ENCODE measurements around the gene SYT7. TPM values are rescaled to one million over a fixed set of nuclear protein-coding genes. Genes with fewer than 3 reads are reported as not detected.

Gene SYT7
- total and polyA plus RNA-seq, 10 of the 15 experiments (the other 5 are each of a cell fraction or from before 2014, with no cell fraction given) = not detected

DNA sequence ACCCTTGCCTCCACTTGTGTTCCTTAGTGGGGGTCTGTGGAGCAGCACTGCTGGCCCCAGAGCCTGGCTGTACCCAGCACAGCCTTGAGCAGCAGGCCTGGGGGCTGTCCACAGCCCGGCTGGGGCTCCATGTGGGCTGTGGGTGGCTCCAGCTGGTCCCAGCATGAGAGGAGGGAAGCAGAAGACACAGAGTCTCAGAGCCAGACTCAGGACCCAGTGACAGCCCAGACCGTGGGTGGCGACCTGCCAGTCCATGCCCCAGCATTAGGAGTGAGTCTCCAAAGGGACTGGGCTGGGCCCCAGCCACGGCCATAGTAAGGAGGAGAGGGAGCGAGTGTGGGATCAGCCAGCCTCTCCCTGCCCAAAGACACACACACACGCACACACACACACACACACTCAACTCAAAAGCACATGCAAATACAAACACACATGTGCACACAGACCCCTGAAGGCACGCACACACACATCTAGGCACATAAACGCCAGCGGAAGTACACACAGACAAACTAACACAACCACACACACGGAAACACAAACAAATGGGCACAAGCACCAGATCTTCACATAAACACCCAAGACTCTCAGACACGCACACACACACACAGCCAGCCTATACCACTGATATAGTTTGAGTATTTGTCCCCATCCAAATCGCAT is 89.0 kb downstream of the SYT7 start:
- POLR2A ChIA-PET = no interaction called here
- no peaks in the 10 kb centered on the region for H3K9me3 ChIP-seq (replicated peaks; ENCODE audit: control insufficient read depth, insufficient read depth, low read length)
- no peaks in the 10 kb centered on the region for H4K20me1 ChIP-seq (ENCODE audit: control insufficient read depth, insufficient read depth)
- no peaks in the 10 kb centered on the region for H3K36me3 ChIP-seq (ENCODE audit: control insufficient read depth in 2 of 2, insufficient read depth in 2 of 2, low read length in 1 of 2)
- RAD21 ChIA-PET (ENCODE audit: unreplicated experiment) = no interaction called here
- H3K27me3 ChIP-seq (replicated peaks in 1 of 2; ENCODE audit: control insufficient read depth in 2 of 2, insufficient read depth in 2 of 2, low read length in 1 of 2) = no peaks in the 10 kb centered on the region
- 35% methylated on average over 12 of the region's 12 CpGs for WGBS (ENCODE audit: insufficient coverage, insufficient replicate concordance, low lambda C conversion rate, missing lambda C conversion rate)
- CTCF ChIA-PET = no interaction called here
- no peaks in the 10 kb centered on the region for H3K4me1 ChIP-seq (ENCODE audit: control insufficient read depth, insufficient read depth, low read length)
- H3K27ac ChIP-seq (ENCODE audit: control insufficient read depth, insufficient read depth) = no peak overlapping the region
- no peak for DNase-seq (ENCODE audit: low read depth, low spot score)
- no peak overlapping the region for H2AFZ ChIP-seq (ENCODE audit: control insufficient read depth, low read depth, low read length)
- no peaks in the 10 kb centered on the region for H3K79me2 ChIP-seq (ENCODE audit: control insufficient read depth, insufficient read depth, low read length)
- no peak for FAIRE-seq
- no peak overlapping the region for H3K4me2 ChIP-seq (ENCODE audit: control insufficient read depth, insufficient read depth)
- H3K4me3 ChIP-seq = no peak overlapping the region
- SMC1A ChIA-PET (ENCODE audit: uncharacterized antibody, unreplicated experiment) = no interaction called here
- ATAC-seq = no peak
- BruUV-seq (replicated peaks) = no TSS peak
- in situ Hi-C loops (cut with MboI) (no loop called here), intact Hi-C loops (cut with micrococcal nuclease; ENCODE audit: unreplicated experiment) (no loop called here)
- TF ChIP-seq TCF7 (IDR thresholded peaks at IDR 0.05; ENCODE audit: borderline replicate concordance) (no peak), RAD51 (IDR thresholded peaks at IDR 0.05) (no peak), ZNF207 (IDR thresholded peaks at IDR 0.05; ENCODE audit: borderline replicate concordance) (no peak), FOS (IDR thresholded peaks at IDR 0.05; ENCODE audit: borderline replicate concordance, extremely low read depth, insufficient read length) (no peak), YY1 (IDR thresholded peaks at IDR 0.05; ENCODE audit: low read depth, low read length) (no peak), POLR2A (IDR thresholded peaks at IDR 0.05; ENCODE audit: low read depth, low read length) (no peak), HDAC2 (IDR thresholded peaks at IDR 0.05) (no peak), TCF12 (IDR thresholded peaks at IDR 0.05; ENCODE audit: low read depth, low read length) (no peak), ESRRA (IDR thresholded peaks at IDR 0.05; ENCODE audit: low read length) (no peak), BCL11A (IDR thresholded peaks at IDR 0.05; ENCODE audit: low read depth, low read length) (no peak), WRNIP1 (IDR thresholded peaks at IDR 0.05; ENCODE audit: borderline replicate concordance, low read depth, low read length) (no peak), PAX8 (IDR thresholded peaks at IDR 0.05) (no peak), SRF (IDR thresholded peaks at IDR 0.05; ENCODE audit: low read depth in 2 of 2, low read length in 2 of 2) (no peak)
- TF ChIP-seq, protein P1, sequence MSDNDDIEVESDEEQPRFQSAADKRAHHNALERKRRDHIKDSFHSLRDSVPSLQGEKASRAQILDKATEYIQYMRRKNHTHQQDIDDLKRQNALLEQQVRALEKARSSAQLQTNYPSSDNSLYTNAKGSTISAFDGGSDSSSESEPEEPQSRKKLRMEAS (IDR thresholded peaks at IDR 0.05; ENCODE audit: low read depth, low read length) = no peak
- TF ChIP-seq, protein P2, sequence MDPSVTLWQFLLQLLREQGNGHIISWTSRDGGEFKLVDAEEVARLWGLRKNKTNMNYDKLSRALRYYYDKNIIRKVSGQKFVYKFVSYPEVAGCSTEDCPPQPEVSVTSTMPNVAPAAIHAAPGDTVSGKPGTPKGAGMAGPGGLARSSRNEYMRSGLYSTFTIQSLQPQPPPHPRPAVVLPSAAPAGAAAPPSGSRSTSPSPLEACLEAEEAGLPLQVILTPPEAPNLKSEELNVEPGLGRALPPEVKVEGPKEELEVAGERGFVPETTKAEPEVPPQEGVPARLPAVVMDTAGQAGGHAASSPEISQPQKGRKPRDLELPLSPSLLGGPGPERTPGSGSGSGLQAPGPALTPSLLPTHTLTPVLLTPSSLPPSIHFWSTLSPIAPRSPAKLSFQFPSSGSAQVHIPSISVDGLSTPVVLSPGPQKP (IDR thresholded peaks at IDR 0.05; ENCODE audit: low read depth, low read length) = no peak
- TF ChIP-seq, protein P3, sequence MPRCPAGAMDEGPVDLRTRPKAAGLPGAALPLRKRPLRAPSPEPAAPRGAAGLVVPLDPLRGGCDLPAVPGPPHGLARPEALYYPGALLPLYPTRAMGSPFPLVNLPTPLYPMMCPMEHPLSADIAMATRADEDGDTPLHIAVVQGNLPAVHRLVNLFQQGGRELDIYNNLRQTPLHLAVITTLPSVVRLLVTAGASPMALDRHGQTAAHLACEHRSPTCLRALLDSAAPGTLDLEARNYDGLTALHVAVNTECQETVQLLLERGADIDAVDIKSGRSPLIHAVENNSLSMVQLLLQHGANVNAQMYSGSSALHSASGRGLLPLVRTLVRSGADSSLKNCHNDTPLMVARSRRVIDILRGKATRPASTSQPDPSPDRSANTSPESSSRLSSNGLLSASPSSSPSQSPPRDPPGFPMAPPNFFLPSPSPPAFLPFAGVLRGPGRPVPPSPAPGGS (IDR thresholded peaks at IDR 0.05; ENCODE audit: borderline replicate concordance, insufficient read depth, low read depth, low read length, poor library complexity, severe bottlenecking) = no peak
- H3K9ac ChIP-seq (ENCODE audit: control insufficient read depth, insufficient read depth, low read length) = no peak overlapping the region

Data from GM12878 (cell line).